ENCODE data around the gene CPS1.

CPS1 gene

DNA sequence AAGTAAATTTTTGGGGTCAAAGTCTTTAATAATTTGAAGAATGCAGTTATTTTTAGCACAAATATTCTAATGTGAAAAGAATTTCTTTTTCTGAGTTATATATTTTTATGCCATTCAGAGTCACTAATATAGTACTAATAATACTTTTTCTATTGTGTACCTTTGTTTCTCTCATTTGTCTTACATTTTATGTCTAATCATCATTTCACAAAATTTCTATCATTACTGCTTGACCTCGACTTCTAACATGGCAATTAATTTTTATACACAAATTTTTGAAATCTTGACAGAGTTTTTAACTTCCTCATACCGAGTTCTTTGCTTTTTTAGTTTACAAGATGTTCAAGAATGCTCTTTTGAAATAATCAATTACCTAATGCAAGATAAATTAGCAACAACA is 8.4 kb upstream of the CPS1 start:
- no peak for DNase-seq

DNA sequence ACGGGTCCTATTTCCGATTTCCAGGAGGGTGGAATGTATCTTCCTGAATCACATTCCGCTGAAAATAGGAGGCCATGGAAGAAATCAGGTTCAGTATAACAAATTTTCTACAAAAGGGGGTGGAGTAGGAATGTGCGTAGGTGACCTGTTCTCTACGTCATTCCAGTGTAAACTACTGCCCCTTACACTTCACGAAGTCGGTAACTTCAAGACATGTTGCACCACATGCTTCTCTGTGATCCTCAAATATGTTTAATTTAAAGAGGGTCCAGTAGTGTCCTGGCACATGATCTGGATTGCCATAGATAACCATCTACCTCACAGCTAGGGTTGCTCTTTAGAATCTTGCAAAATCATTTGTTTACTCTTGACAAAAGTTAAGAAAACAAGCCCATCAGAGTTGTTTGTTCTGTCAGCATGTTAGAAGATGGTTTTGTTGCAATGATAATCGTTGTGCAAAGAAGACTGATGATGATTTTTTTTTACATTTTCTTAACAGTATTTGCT is 7.5 kb upstream of the CPS1 start:
- DNase-seq = no peak

DNA sequence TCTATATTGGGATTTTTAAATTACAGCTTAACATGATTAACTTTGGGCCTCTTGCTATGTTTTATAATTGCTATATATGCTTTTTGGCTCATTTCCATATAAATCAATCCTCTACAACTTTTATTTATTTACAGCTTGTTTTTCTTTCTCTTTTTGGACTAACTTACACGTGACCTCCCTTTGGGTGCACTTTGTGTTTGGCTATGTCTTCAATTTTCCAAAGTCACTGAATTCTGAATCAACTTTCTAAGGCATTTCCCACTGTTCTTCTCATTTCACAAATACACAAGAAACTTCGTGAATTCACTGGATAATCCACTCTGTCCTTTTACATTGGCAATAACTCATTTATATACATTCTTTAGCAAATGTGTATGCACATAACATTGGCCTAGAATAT is 5.4 kb upstream of the CPS1 start:
- no peak for DNase-seq

DNA sequence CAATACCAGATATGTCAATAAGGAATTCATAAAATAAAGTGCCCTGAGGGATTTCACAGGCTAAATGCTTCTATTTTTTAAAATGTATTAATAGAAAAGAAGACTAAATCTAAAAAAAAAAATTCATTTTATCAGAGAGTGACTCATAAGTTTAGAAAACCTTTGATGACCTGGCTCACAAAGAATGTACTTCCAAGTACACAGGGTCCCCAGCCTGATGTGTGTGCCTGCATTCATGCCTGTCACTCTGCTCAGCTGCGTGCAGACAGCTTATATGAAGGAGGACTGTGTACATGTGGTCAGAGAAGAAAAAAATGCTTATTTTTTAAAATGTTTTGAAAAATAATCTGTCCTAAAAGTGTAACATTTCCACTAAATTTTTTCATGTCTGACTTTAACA is 3.0 kb upstream of the CPS1 start:
- DNase-seq = no peak

DNA sequence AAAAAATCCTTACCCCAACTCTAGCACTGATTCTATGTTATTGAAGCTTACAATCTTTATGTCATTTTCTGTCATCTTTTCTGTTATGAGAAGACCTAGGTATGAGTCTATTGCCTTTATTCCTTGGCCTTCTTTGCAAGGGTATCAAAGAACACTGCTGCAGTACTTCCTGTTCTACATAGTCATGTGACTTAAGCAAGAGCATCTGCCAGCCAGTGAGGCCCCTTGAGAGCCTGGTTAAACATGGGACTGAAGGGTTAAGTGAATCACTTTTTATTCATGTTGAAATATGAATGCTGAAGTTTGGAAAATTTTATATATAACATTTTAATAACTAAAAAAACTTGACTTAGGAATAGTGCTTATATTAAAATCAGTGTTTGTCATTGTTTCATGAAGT is 844 bp upstream of the CPS1 start:
- DNase-seq = no peak

DNA sequence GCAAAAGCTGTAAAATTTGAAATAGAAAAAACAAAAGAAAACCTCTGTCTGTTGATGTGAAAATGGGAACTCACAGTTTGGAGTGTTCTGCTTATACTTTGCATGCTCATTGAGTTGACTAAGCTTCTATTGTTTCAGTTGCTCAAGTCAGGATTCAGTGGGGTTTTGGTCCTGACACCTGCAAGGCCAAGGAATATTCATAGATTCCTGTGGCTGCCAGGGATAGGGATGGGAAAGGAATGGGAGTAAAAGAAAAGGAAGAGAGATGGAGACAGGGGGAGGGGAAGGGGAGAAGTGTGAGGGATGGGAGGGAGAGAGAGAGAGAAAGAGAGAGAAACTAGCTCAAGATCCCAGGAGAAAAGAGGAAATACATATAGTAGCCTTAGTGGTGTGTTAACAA is 1.3 kb downstream of the CPS1 start:
- no peak for DNase-seq

DNA sequence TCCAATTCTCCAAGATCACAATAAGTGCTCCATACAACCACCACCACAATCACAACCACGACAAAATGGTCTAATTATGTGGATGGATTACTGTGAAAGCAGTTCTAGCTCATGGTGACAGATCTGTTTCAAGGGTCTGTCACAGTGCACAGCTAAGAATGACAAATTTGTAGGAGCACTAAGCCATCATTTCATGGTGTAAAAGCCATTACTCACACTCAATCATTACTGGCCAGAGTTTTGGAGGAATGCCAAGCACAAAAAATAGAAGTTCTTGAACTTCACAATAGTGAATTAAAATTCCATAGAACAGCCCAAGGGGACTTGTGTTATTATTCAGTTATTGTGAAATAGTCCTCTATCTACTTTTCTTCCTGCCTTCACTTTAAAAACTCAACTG is 2.3 kb downstream of the CPS1 start:
- DNase-seq = no peak

DNA sequence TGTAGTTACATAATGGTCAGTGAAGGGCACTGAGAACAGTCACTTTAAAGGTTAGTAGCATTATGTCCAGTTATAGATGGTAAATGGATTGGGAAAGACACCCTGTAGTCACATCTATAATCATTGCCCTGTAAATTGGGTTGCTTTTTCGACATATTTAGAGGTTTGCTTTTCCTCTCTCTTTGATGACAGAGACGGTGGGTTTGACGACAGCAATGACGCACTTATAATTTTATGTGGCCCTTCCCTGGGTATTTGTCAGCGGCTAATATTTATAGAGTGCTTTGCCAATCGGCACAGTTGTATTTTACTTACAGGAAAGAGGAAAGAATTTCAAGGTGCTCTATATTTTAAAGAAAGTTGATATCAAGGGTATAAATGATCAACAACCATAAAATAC is 2.8 kb downstream of the CPS1 start:
- DNase-seq = no peak

DNA sequence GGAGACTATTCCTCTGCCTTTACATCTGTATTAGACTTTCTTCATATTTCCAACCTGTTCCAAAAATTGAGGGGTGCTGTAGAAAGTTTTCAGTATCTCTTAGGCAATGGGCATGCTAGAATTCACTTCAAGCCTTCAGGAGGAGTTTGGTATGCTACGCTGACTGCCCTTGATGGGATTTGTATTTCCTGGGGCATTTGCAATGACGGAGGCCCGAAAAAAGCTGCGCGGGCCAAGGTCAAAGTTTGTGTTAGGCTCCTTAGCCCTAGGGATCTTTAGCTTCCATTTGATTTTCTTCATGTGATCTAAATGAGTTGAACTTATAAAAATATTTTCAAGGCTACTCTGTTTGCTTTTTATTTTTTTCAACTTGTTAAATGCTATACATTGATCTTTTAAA is 5.1 kb downstream of the CPS1 start:
- DNase-seq = no peak

DNA sequence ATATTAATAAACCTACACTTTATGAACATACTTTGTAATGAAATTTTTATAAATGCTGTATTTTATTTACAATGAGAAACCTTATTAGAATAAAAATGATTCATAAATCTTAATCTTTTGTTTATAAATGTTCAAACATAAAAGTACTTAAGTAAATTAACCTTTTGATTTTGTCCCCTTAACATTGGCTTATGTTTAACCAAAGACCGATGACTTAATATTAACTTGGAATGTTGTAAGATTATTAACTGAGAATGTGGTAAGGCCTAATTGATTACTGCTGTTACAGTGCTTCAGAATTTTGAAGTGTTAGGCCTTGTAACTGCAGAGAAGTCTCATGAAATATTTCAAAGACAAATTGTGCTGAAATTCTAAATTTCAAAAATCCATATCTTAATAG is 5.7 kb downstream of the CPS1 start:
- DNase-seq = no peak

DNA sequence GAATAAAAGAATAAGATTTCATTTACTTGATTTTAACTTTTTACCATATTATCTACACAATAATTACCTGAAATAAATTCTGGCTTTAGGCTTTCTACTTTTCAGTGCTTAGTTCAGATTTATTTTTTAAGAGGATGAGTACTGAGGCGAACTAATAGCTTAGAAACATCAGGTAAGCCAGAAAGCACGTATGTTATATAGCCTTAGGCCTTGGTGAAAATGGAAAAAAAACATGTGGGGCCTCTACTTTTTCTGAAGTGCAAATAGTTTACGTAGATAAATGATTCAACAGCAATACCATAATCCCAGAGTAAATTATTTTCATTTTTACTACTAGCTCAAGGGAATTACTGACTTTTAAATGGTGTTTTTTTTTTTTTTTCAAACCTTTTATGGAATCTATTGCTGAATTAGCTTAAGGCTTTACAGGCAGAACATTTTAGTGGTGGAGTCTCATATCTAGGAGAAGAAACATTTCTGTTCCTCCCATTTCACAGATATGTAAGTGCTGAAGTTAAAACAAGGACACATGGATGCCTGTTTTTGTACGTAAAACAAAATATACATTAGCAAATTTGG is 6.2 kb downstream of the CPS1 start:
- no peak for DNase-seq

DNA sequence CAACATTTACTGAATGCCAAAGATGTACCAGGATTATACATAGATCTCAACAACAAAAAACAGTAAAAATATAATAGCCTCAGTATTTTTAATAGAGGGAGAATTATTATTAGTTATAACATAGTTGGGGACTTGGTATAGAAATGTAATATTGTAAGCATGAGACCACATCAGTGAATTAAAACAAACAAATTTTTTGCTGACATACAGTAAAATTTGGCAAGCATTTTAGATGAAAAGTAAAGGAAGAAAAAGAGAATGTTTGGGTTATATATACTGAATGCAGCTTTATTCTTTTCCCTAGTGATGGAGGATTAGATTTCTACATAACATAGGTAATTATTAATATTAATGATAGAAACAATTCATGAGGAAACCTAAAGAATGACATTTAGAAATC is 10.9 kb downstream of the CPS1 start:
- no peak for DNase-seq

DNA sequence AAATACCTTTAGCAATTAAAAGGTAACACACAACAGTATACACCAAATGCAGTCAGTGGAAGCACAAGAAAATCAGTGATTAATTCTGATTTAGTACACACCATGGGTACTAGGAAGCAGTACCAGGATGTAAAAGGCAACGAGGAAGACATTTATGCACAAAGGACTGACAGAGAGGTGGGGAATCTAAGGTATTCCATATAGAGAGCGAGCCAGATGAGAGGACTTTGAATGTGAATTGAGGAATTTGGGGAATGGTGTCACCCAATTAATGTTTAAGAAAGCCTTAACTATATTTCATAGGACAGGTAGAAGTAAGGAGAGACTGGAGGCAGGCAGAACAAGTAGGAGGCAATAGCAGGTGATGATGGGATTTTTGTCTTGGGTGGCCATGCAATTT is 11.7 kb downstream of the CPS1 start:
- DNase-seq = no peak

DNA sequence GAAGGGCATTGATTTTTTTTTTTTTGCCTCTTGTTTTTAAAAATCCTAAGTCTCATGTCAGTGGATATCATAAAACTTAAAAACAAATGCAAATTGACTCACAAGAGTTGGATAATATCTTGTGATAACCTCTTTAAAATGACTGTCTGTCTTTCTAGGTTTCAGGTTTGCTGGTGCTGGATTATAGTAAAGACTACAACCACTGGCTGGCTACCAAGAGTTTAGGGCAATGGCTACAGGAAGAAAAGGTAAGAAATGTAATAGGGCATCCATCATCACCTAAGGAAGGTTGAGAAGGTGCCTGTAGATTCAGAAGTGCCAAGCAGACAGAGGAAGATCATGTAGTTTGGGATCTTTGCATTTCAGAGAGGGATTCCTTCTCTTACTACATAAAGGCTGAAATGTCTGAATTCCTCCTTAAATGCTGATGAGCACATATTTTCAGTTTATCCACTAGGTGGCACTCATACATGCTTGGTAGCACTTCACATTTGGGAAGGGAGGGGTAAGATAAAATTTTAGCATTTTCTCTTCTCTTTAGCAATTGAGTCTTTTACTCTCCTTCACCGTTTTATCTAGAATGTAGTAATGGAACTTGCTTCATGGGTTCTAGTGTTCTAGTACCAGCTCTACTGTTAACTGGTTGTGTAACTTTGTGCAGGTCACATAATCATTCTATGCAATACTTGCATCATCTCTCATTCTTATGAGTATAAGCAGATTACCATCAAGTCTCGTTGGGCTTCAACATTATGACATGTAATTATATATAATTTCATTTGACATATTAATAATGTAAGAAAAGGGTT is 21.1 kb downstream of the CPS1 start:
- no peak for DNase-seq

DNA sequence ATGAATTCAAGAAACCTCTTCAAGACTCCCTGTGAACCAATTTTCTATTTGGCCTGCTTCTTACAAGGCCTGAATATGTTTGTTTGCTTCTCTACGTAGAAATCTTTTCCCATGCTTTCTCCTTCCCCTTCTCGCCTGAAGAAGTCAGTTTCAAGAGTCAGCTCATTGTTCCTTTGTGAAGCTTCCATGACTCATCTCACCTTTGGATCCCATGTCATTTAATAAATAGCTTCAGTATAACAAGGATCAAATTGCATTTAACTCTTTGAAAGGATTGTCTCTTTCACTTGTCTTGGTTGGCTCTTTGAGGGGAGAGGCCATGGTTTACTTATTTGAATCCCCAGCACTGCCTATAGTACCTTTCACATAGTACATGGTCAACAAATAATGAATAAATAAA is 28.4 kb downstream of the CPS1 start:
- no peak for DNase-seq

DNA sequence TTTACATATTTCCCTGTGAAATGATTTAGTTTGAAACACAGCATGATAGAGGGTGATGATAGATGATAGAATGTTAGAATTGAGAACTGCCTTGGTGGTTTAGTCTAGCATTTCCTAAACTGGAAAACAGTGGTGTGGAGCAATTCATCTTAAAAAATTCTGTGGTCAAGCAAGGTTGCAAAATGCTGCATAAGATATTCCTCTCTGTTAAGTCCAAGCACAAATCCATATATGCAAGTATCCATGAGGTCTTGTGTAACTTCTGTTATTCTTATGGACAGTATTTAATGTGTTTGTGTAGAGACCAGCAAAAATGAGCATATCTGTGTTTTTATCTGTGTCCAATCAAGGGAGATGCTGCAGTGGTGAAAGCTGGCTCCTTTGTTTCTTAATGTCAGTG is 30.0 kb downstream of the CPS1 start:
- no peak for DNase-seq

DNA sequence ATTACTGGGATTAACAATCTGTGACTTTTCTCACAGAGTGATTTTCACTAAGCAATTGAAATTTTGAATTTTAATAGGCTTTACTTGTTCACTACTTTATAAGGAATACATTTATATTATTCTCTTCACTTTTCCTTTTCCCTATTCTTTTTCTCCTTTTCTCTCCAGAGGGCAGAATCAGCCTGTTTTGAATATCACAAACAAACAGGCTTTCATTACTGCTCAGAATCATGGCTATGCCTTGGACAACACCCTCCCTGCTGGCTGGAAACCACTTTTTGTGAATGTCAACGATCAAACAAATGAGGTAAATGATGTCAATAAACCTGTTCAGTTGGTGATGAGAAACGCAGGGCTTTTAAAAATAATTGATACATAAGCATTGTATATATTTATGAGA is 35.3 kb downstream of the CPS1 start:
- DNase-seq = no peak

DNA sequence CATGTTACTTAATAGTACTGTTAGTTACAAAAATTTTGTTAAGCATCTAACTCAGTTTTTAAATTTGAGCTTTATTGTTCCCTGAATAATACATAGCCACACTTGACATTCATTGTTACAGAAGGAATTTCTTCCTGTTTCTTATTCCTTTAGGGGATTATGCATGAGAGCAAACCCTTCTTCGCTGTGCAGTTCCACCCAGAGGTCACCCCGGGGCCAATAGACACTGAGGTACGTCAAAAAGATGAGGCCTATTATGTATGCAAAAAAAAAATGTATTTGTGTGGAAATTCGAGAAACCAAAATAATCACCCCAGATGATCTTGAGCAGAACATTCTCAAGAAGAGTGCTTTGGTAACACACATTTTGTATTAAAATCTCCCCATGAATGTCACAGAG is 36.3 kb downstream of the CPS1 start:
- no peak for DNase-seq

DNA sequence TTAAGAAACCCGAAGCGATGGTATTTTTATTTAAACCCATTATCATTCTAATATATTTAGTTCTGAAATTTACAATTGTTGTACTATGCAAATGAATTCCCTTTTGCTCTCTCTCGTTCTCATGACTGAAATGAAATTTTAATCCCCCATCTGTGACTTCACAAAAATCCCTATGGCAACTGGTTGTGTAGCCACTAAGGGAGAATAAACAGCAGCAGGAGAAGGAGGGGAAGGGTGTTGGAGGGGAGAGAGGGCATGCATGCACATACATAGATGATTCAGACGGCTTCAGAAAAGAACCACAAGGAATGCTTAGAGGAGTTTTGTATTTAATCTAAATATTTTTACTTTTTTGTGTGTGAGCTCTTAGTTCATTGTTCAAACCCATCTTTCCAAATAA is 36.8 kb downstream of the CPS1 start:
- no peak for DNase-seq

DNA sequence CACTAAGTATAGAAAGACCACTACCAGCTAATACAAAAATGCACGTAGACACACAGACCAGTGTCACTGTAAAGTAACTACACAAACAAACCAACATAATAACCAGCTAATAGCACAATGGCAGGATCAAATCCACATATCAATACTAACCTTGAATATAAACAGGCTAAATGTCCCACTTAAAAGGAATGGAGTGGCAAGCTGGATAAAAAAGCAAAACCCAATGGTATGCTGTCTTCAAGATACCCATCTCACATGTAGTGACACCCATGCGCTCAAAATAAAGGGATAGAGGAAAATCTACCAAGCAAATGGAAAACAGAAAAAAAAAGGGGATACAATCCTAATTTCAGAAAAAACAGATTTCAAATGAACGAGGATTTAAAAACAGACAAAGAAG is 41.8 kb downstream of the CPS1 start:
- no peak for DNase-seq

DNA sequence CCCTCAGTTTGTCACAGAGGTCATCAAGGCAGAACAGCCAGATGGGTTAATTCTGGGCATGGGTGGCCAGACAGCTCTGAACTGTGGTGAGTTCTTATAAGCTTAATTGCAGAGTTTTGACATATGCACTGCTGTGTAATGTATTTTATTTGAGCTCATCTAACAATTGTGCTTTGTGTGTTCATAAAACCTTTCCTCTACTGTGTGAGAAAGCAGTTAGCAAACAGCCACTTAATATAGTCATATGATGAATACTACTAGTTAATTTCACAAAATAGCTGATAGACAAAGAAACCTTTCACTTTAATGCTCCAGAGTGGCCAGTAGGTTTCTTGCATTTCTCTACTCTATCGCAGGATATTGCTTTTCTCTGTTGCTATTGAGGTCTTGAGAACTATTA is 43.1 kb downstream of the CPS1 start:
- DNase-seq = no peak

DNA sequence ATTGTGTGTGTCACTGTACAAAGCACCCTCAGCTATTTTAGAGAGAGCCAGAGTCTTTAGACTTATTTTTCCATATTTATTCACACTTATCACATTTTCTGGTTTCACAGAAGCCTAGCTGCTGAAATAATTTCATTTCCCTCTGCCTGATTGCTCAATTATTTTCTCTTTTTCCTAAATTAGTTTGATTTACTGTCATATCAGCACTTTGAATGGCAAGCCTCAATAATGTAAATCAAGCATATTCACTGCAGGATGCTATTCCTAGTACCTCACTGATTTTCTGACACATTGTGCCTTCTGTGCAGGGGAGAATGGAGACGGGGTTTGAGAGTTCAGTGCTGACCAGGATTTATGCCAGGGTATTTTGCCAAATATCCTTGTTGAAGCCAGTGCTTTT is 48.3 kb downstream of the CPS1 start:
- no peak for DNase-seq

DNA sequence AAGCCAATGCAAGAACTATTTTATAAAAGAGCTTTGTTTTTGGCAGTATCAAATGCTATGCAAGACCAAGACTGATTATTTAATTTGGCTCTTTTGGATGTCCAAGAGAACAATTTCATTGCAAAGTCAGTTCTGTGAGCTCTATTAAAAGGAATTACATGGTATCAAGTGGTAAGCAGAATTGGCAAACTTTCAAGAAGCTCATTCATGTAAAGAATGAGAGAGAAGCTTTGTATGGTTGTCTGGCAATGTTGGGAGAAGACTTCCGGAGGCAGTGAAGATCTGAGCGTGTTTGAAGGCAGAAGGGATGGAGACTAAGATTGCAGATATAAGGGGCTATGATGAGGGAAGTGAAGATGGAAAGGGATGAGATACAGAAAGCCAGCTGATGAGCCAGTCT is 49.6 kb downstream of the CPS1 start:
- DNase-seq = no peak

DNA sequence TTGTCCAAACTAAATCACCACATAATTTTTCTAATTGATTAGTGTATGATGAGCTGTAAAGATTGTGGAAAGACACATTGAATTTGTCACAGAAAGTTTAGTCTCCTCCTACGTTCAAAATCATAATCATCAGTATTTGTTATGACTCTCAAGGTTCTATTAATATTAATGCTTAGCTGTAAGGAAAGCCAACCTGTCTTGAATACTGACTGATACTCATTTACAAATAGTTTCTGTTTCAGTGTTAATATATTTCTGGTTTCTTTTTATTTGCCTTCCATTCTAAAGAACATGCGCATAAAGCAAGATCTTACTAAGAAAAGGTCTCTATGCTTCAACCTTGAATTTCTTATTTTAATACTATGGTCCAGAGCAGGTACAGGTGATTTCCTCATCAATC is 55.1 kb downstream of the CPS1 start:
- DNase-seq = no peak

DNA sequence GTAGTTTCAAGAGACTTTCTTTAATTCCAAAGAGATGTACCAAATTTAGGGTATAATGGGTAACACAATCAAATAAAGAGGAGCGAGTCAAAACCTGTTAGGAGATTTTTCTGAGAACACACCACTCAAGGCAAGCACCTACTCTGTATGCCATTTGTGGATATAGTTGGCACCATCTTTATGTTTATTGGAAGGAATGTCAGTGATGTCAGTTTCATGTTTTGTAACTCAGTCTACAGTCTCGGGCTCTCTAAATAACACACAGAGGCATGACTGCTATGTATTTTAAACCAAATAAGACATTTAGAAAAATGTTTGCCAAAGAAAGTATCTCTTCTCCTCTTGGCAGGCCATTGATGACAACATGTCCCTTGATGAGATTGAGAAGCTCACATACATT is 59.7 kb downstream of the CPS1 start:
- DNase-seq = no peak
